ENCODE results near the gene MPP1.

Gene MPP1

GRCh38 chrX:154742613-154743012 is 62.7 kb downstream of the MPP1 start:
- no peaks in the 10 kb centered on the region for H3K9me3 ChIP-seq (ENCODE audit: control insufficient read depth in 2 of 2, low read length in 2 of 2)
- no peaks in the 10 kb centered on the region for H3K27me3 ChIP-seq (ENCODE audit: control insufficient read depth in 1 of 2, insufficient read depth in 2 of 2, low read length in 2 of 2)
- H3K4me3 ChIP-seq (ENCODE audit: low read length in 2 of 2): no peak overlapping the region
- no peaks in the 10 kb centered on the region for H3K4me1 ChIP-seq (ENCODE audit: control insufficient read depth, insufficient read depth, low read length)
- no peak overlapping the region for H3K27ac ChIP-seq (ENCODE audit: low read length)
- H3K9ac ChIP-seq (ENCODE audit: low read length in 2 of 2): no peak overlapping the region
- no peaks in the 10 kb centered on the region for H3K36me3 ChIP-seq (ENCODE audit: control insufficient read depth in 2 of 2, insufficient read depth in 2 of 2, low read length in 2 of 2)

- Histone ChIP-seq H3K27ac (ENCODE audit: low read length) (no peak overlapping the region), H3K27me3 (ENCODE audit: control insufficient read depth in 1 of 2, insufficient read depth in 2 of 2, low read length in 2 of 2) (peaks cover 0 to 2% of the 10 kb centered on the region in 2 donors), H3K4me3 (ENCODE audit: low read length in 2 of 2) (no peak overlapping the region), H3K9ac (ENCODE audit: low read length in 2 of 2) (no peak overlapping the region), H3K4me1 (ENCODE audit: control insufficient read depth, insufficient read depth, low read length) (peaks cover 20% of the 10 kb centered on the region), H3K9me3 (ENCODE audit: control insufficient read depth in 2 of 2, low read length in 2 of 2) (no peaks in the 10 kb centered on the region), H3K36me3 (ENCODE audit: control insufficient read depth in 2 of 2, insufficient read depth in 2 of 2, low read length in 2 of 2) (no peaks in the 10 kb centered on the region)
These were observed 65.3 kb downstream of the MPP1 start for GRCh38 chrX:154739952-154740465.

GRCh38 chrX:154738011-154738738 is 67.1 kb downstream of the MPP1 start:
- Histone ChIP-seq H3K36me3 (ENCODE audit: control insufficient read depth in 2 of 2, insufficient read depth in 2 of 2, low read length in 2 of 2) (no peaks in the 10 kb centered on the region), H3K9me3 (ENCODE audit: control insufficient read depth in 2 of 2, low read length in 2 of 2) (no peaks in the 10 kb centered on the region), H3K9ac (ENCODE audit: low read length in 2 of 2) (peak overlapping the region in 1 of 2 donors; percentile 1), H3K27ac (ENCODE audit: low read length) (peak overlapping the region; percentile 37), H3K27me3 (ENCODE audit: control insufficient read depth in 1 of 2, insufficient read depth in 2 of 2, low read length in 2 of 2) (peaks cover 0 to 2% of the 10 kb centered on the region in 2 donors), H3K4me3 (ENCODE audit: low read length in 2 of 2) (no peak overlapping the region), H3K4me1 (ENCODE audit: control insufficient read depth, insufficient read depth, low read length) (peaks cover 29% of the 10 kb centered on the region)

GRCh38 chrX:154737136-154737535 is 68.1 kb downstream of the MPP1 start:
- H3K27ac ChIP-seq (ENCODE audit: low read length): peak overlapping the region; percentile 69
- H3K4me3 ChIP-seq (ENCODE audit: low read length in 2 of 2): no peak overlapping the region
- peaks cover 39% of the 10 kb centered on the region for H3K4me1 ChIP-seq (ENCODE audit: control insufficient read depth, insufficient read depth, low read length)
- no peaks in the 10 kb centered on the region for H3K36me3 ChIP-seq (ENCODE audit: control insufficient read depth in 2 of 2, insufficient read depth in 2 of 2, low read length in 2 of 2)
- H3K9me3 ChIP-seq (ENCODE audit: control insufficient read depth in 2 of 2, low read length in 2 of 2): no peaks in the 10 kb centered on the region
- peak overlapping the region in 1 of 2 donors; percentile 10 for H3K9ac ChIP-seq (ENCODE audit: low read length in 2 of 2)
- peaks cover 0 to 2% of the 10 kb centered on the region in 2 donors for H3K27me3 ChIP-seq (ENCODE audit: control insufficient read depth in 1 of 2, insufficient read depth in 2 of 2, low read length in 2 of 2)

GRCh38 chrX:154735695-154736393 is 69.4 kb downstream of the MPP1 start:
- H3K4me3 ChIP-seq (ENCODE audit: low read length in 2 of 2): no peak overlapping the region
- H3K9me3 ChIP-seq (ENCODE audit: control insufficient read depth in 2 of 2, low read length in 2 of 2): no peaks in the 10 kb centered on the region
- H3K27me3 ChIP-seq (ENCODE audit: control insufficient read depth in 1 of 2, insufficient read depth in 2 of 2, low read length in 2 of 2): peaks cover 0 to 5% of the 10 kb centered on the region in 2 donors
- no peaks in the 10 kb centered on the region for H3K36me3 ChIP-seq (ENCODE audit: control insufficient read depth in 2 of 2, insufficient read depth in 2 of 2, low read length in 2 of 2)
- H3K9ac ChIP-seq (ENCODE audit: low read length in 2 of 2): peak overlapping the region in 1 of 2 donors; percentile 35
- H3K27ac ChIP-seq (ENCODE audit: low read length): peak overlapping the region; percentile 69
- H3K4me1 ChIP-seq (ENCODE audit: control insufficient read depth, insufficient read depth, low read length): peaks cover 48% of the 10 kb centered on the region

- Histone ChIP-seq H3K27ac (ENCODE audit: low read length) (peak overlapping the region; percentile 66), H3K4me1 (ENCODE audit: control insufficient read depth, insufficient read depth, low read length) (peaks cover 64% of the 10 kb centered on the region), H3K4me3 (ENCODE audit: low read length in 2 of 2) (peak overlapping the region; percentile 37 to 40), H3K9ac (ENCODE audit: low read length in 2 of 2) (peak overlapping the region; percentile 13 to 36), H3K36me3 (ENCODE audit: control insufficient read depth in 2 of 2, insufficient read depth in 2 of 2, low read length in 2 of 2) (no peaks in the 10 kb centered on the region), H3K27me3 (ENCODE audit: control insufficient read depth in 1 of 2, insufficient read depth in 2 of 2, low read length in 2 of 2) (peaks cover 0 to 5% of the 10 kb centered on the region in 2 donors), H3K9me3 (ENCODE audit: control insufficient read depth in 2 of 2, low read length in 2 of 2) (no peaks in the 10 kb centered on the region)
These were observed 71.1 kb downstream of the MPP1 start for GRCh38 chrX:154734061-154734781.

GRCh38 chrX:154733066-154733425 is 72.2 kb downstream of the MPP1 start:
- H3K36me3 ChIP-seq (ENCODE audit: control insufficient read depth in 2 of 2, insufficient read depth in 2 of 2, low read length in 2 of 2): no peaks in the 10 kb centered on the region
- no peak overlapping the region for H3K9ac ChIP-seq (ENCODE audit: low read length in 2 of 2)
- H3K27ac ChIP-seq (ENCODE audit: low read length): peak overlapping the region; percentile 20
- no peaks in the 10 kb centered on the region for H3K9me3 ChIP-seq (ENCODE audit: control insufficient read depth in 2 of 2, low read length in 2 of 2)
- H3K27me3 ChIP-seq (ENCODE audit: control insufficient read depth in 1 of 2, insufficient read depth in 2 of 2, low read length in 2 of 2): peaks cover 0 to 8% of the 10 kb centered on the region in 2 donors
- H3K4me3 ChIP-seq (ENCODE audit: low read length in 2 of 2): no peak overlapping the region
- peaks cover 75% of the 10 kb centered on the region for H3K4me1 ChIP-seq (ENCODE audit: control insufficient read depth, insufficient read depth, low read length)

- H3K9me3 ChIP-seq (ENCODE audit: control insufficient read depth in 2 of 2, low read length in 2 of 2): no peaks in the 10 kb centered on the region
- H3K36me3 ChIP-seq (ENCODE audit: control insufficient read depth in 2 of 2, insufficient read depth in 2 of 2, low read length in 2 of 2): no peaks in the 10 kb centered on the region
- H3K4me1 ChIP-seq (ENCODE audit: control insufficient read depth, insufficient read depth, low read length): peaks cover 79% of the 10 kb centered on the region
- peaks cover 0 to 8% of the 10 kb centered on the region in 2 donors for H3K27me3 ChIP-seq (ENCODE audit: control insufficient read depth in 1 of 2, insufficient read depth in 2 of 2, low read length in 2 of 2)
- no peak overlapping the region for H3K9ac ChIP-seq (ENCODE audit: low read length in 2 of 2)
- H3K27ac ChIP-seq (ENCODE audit: low read length): peak overlapping the region; percentile 46
- no peak overlapping the region for H3K4me3 ChIP-seq (ENCODE audit: low read length in 2 of 2)
These were observed 72.7 kb downstream of the MPP1 start for GRCh38 chrX:154732421-154733065.

GRCh38 chrX:154731881-154732280 is 73.4 kb downstream of the MPP1 start:
- Histone ChIP-seq H3K4me1 (ENCODE audit: control insufficient read depth, insufficient read depth, low read length) (peaks cover 81% of the 10 kb centered on the region), H3K27ac (ENCODE audit: low read length) (peak overlapping the region; percentile 46)

GRCh38 chrX:154731184-154731583 is 74.1 kb downstream of the MPP1 start:
- Histone ChIP-seq H3K4me3 (ENCODE audit: low read length in 2 of 2) (no peak overlapping the region), H3K27me3 (ENCODE audit: control insufficient read depth in 1 of 2, insufficient read depth in 2 of 2, low read length in 2 of 2) (peaks cover 0 to 8% of the 10 kb centered on the region in 2 donors), H3K4me1 (ENCODE audit: control insufficient read depth, insufficient read depth, low read length) (peaks cover 78% of the 10 kb centered on the region), H3K27ac (ENCODE audit: low read length) (peak overlapping the region; percentile 67), H3K9me3 (ENCODE audit: control insufficient read depth in 2 of 2, low read length in 2 of 2) (no peaks in the 10 kb centered on the region), H3K36me3 (ENCODE audit: control insufficient read depth in 2 of 2, insufficient read depth in 2 of 2, low read length in 2 of 2) (no peaks in the 10 kb centered on the region), H3K9ac (ENCODE audit: low read length in 2 of 2) (no peak overlapping the region)

More at GRCh38 chrX:154731881-154732280, 73.4 kb downstream of the MPP1 start:
- Histone ChIP-seq H3K36me3 (ENCODE audit: control insufficient read depth in 2 of 2, insufficient read depth in 2 of 2, low read length in 2 of 2) (no peaks in the 10 kb centered on the region), H3K27me3 (ENCODE audit: control insufficient read depth in 1 of 2, insufficient read depth in 2 of 2, low read length in 2 of 2) (peaks cover 0 to 8% of the 10 kb centered on the region in 2 donors), H3K9ac (ENCODE audit: low read length in 2 of 2) (no peak overlapping the region), H3K4me3 (ENCODE audit: low read length in 2 of 2) (no peak overlapping the region), H3K9me3 (ENCODE audit: control insufficient read depth in 2 of 2, low read length in 2 of 2) (no peaks in the 10 kb centered on the region)

Data from stomach smooth muscle (tissue), 2 donors.